Measurements from ENCODE around the gene NDST1.

- no peak for TF ChIP-seq CTCF (IDR thresholded peaks at IDR 0.05)
- TF ChIP-seq ZSCAN18 (CRISPR knock-in tag; IDR thresholded peaks at IDR 0.05) = no peak
- TF ChIP-seq NR3C1 (CRISPR knock-in tag; conservative IDR thresholded peaks at IDR 0.05; ENCODE audit: low read depth) = no peak
- no peak for TF ChIP-seq SP1 (CRISPR knock-in tag; conservative IDR thresholded peaks at IDR 0.05)
- TF ChIP-seq ZNF121 (CRISPR knock-in tag; IDR thresholded peaks at IDR 0.05) = no peak
- TF ChIP-seq ZNF512 (CRISPR knock-in tag; IDR thresholded peaks at IDR 0.05; ENCODE audit: borderline replicate concordance) = no peak
- TF ChIP-seq ATF3 (CRISPR knock-in tag; conservative IDR thresholded peaks at IDR 0.05) = no peak
- TF ChIP-seq PRDM15 (CRISPR knock-in tag; IDR thresholded peaks at IDR 0.05) = no peak
- TF ChIP-seq ZNF263 (CRISPR knock-in tag; IDR thresholded peaks at IDR 0.05; ENCODE audit: low read depth) = no peak
- no peak for TF ChIP-seq ESRRA (CRISPR knock-in tag; IDR thresholded peaks at IDR 0.05; ENCODE audit: borderline replicate concordance)
- no peak for TF ChIP-seq NFYB (CRISPR knock-in tag; conservative IDR thresholded peaks at IDR 0.05; ENCODE audit: low read depth)
These were observed 28.5 kb upstream of the NDST1 start for GRCh38 chr5:150479416-150479815.
